HEK293T (cell line): ENCODE measurements around the gene EEF2.

Experiments used
- CTBP1 ChIP-seq: fragments of 450-650 bp; IDR thresholded peaks from 2 replicates; pipeline ENCODE4 v1.6.1; 2016; ENCODE audit warnings: borderline replicate concordance
- ELF4 ChIP-seq: fragments of 450-650 bp; IDR thresholded peaks from 2 replicates; pipeline ENCODE4 v1.6.1; 2017; ENCODE audit warnings: antibody characterized with exemption
- FOXA1 ChIP-seq: fragments of 450-650 bp; IDR thresholded peaks from 2 replicates; pipeline ENCODE4 v1.6.1; 2016; ENCODE audit warnings: mild to moderate bottlenecking
- HDGF ChIP-seq: fragments of 450-650 bp; IDR thresholded peaks from 2 replicates; pipeline ENCODE4 v1.6.1; 2017; ENCODE audit warnings: antibody characterized with exemption, borderline replicate concordance
- SP1 ChIP-seq: fragments of 450-650 bp; IDR thresholded peaks from 2 replicates; pipeline ENCODE4 v1.6.1; 2017
- SUZ12 ChIP-seq: fragments of 450-650 bp; IDR thresholded peaks from 2 replicates; pipeline ENCODE4 v1.6.1; 2016; ENCODE audit warnings: mild to moderate bottlenecking

DNA sequence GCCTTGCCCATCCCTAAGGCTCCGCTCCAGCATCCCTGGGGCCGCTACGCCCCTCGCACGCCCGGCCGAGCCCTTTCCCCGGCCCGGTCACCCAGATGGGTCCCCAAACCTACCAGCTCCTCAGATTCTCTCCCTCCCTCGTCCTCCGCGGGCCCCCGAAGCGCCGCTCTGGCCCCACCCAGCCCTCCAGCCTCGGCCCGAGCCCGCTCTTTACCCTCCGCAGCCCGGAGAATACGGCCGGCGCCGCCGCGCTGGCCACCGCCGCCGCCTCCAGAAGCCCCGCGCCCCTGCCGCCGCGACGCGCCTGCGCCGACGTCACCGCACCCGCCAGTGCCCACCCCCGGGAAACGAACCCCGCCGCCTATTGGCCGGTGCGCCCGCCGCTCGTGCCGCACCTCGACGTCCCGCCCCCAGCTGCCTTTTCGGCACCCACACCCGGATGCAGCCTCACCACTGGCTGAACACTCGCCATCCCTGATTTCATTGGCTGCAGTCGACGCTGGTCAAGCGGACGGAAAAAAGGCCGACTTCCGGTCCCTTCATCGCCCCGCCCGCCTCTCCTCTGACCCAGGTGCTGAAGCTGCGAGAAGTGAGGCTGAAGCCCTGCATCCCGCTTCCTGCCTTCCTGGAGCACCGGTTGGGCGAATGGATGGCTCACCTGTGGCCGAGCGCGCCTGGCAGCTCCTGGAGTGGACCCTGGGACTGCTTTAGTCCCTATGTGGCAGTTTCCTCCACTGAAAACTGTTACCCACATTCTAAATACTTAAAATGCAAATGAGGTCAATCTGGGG lies 14.3 kb downstream of the EEF2 start, which contains the start of gene DAPK3:
- 0 out of 2 replicates have a peak, but pooled peaks have one; percentile 55 for TF ChIP-seq HDGF
- no peak for TF ChIP-seq SP1
- no peak for TF ChIP-seq CTBP1
- no peak for TF ChIP-seq SUZ12
- TF ChIP-seq FOXA1 = no peak
- TF ChIP-seq ELF4 = peak; percentile 69
